PC-9 (cell line): Measurements from ENCODE around the gene DSCAM. TPM values are rescaled to one million over a fixed set of nuclear protein-coding genes. Genes with fewer than 3 reads are reported as not detected.

Experiments used
- BruUV-seq: library from RNA; stranded (reverse); fragments of 400-500 nt; replicated peaks from 2 replicates; lab custom pipeline; 2021; lab: Mats Ljungman, UMichigan
- CTCF ChIA-PET: fragments of 300-600 bp; sonication (Branson Sonifier 250); formaldehyde crosslinking; loops from one replicate; lab custom pipeline; 2022; ENCODE audit warnings: antibody characterized with exemption; lab: Charles Lee
- POLR2A ChIA-PET: fragments of 300-600 bp; sonication (Branson Sonifier 250); formaldehyde crosslinking; loops from one replicate; lab custom pipeline; 2022; ENCODE audit warnings: antibody characterized with exemption; ENCODE audit not compliant: unreplicated experiment; lab: Charles Lee
- DNase-seq, 2 experiments: peaks; one replicate each; pipeline versions ENCODE4 v3.0.0 to v3.0.0-alpha.2; 2015 to 2022; ENCODE audit warnings: mixed read lengths in 1 of 2
- H2AFZ ChIP-seq: fragments of 200-600 bp; sonication (generic); 2 replicates; pipeline ENCODE4 v1.8.1; 2017; ENCODE audit warnings: antibody characterized with exemption
- H3F3A ChIP-seq: fragments of 200-600 bp; sonication (generic); 2 replicates; pipeline ENCODE4 v1.8.1; 2017; ENCODE audit warnings: antibody characterized with exemption, mild to moderate bottlenecking, low read depth; ENCODE audit not compliant: insufficient read depth
- H3K27ac ChIP-seq: fragments of 200-600 bp; sonication (generic); 2 replicates; pipeline ENCODE4 v1.6.1; 2016; ENCODE audit warnings: mixed run types
- H3K27me3 ChIP-seq: fragments of 200-600 bp; sonication (generic); 2 replicates; pipeline ENCODE4 v1.6.1; 2016; ENCODE audit warnings: low read depth, mixed run types; ENCODE audit not compliant: insufficient read depth
- H3K36me3 ChIP-seq: fragments of 200-600 bp; sonication (generic); 2 replicates; pipeline ENCODE4 v1.6.1; 2016; ENCODE audit warnings: low read depth, mixed run types
- H3K4me1 ChIP-seq: fragments of 200-600 bp; sonication (generic); replicated peaks from 2 replicates; pipeline ENCODE4 v1.6.1; 2016; ENCODE audit warnings: mixed run types; ENCODE audit not compliant: insufficient read depth
- H3K4me2 ChIP-seq: fragments of 200-600 bp; sonication (generic); 2 replicates; pipeline ENCODE4 v1.6.1; 2017; ENCODE audit warnings: mixed run types
- H3K4me3 ChIP-seq: fragments of 200-600 bp; sonication (generic); 2 replicates; pipeline ENCODE4 v1.6.1; 2016; ENCODE audit warnings: mixed run types
- H3K79me2 ChIP-seq: fragments of 200-600 bp; sonication (generic); 2 replicates; pipeline ENCODE4 v1.6.1; 2017; ENCODE audit warnings: low read depth, mixed run types
- H3K9me2 ChIP-seq: fragments of 200-600 bp; sonication (generic); 2 replicates; pipeline ENCODE4 v1.8.1; 2017; ENCODE audit warnings: mild to moderate bottlenecking; ENCODE audit not compliant: insufficient read depth
- H3K9me3 ChIP-seq: fragments of 200-600 bp; sonication (generic); 2 replicates; pipeline ENCODE4 v1.8.1; 2016; ENCODE audit warnings: low read depth; ENCODE audit not compliant: insufficient read depth
- H4K20me1 ChIP-seq: fragments of 200-600 bp; sonication (generic); 2 replicates; pipeline ENCODE4 v1.8.1; 2017; ENCODE audit not compliant: insufficient read depth
- CTCF ChIP-seq: fragments of 200-600 bp; sonication (generic); conservative IDR thresholded peaks from 2 replicates; pipeline ENCODE4 v1.6.1; 2017; ENCODE audit warnings: mixed run types, antibody characterized with exemption, mild to moderate bottlenecking, moderate library complexity
- EZH2 ChIP-seq: fragments of 200-600 bp; sonication (generic); IDR thresholded peaks from 2 replicates; pipeline ENCODE4 v1.8.0; 2017; ENCODE audit warnings: antibody characterized with exemption, low read depth
- intact Hi-C: fragments of 100-400 bp; cut with micrococcal nuclease; formaldehyde crosslinking; loops from one replicate; pipeline ENCODE4 v1.10.0; 2022; ENCODE audit not compliant: unreplicated experiment
- total RNA-seq: library from RNA; stranded (reverse); gene quantifications from 2 replicates; pipeline ENCODE4 v1.2.3, GENCODE V29; 2021

DSCAM gene
- total RNA-seq, 1 experiment from 2014 or later = not detected

- intact Hi-C loops = no loop called here
- BruUV-seq = no TSS peak
- Histone ChIP-seq H3K4me3 (no peak overlapping the region), H3K9me3 (no peaks in the 10 kb centered on the region), H3K79me2 (no peaks in the 10 kb centered on the region), H2AFZ (no peak overlapping the region), H3K9me2 (no peaks in the 10 kb centered on the region), H3K27ac (no peak overlapping the region), H3F3A (no peaks in the 10 kb centered on the region), H3K27me3 (no peaks in the 10 kb centered on the region), H3K4me1 (no peaks in the 10 kb centered on the region), H3K4me2 (no peak overlapping the region), H4K20me1 (no peaks in the 10 kb centered on the region), H3K36me3 (no peaks in the 10 kb centered on the region)
- DNase-seq = no peak
- POLR2A ChIA-PET = no interaction called here
- TF ChIP-seq CTCF (no peak), EZH2 (no peak)
- CTCF ChIA-PET = no interaction called here
Observed at GRCh38 chr21:40603774-40604173, 243.2 kb downstream of the DSCAM start.

GRCh38 chr21:40602080-40602479, 244.9 kb downstream of the DSCAM start:
- no peak overlapping the region for H3K4me2 ChIP-seq
- BruUV-seq = no TSS peak
- H3K79me2 ChIP-seq = no peaks in the 10 kb centered on the region
- no peaks in the 10 kb centered on the region for H3F3A ChIP-seq
- H3K36me3 ChIP-seq = no peaks in the 10 kb centered on the region
- ChIA-PET CTCF (no interaction called here), POLR2A (no interaction called here)
- H3K9me2 ChIP-seq = no peaks in the 10 kb centered on the region
- no peaks in the 10 kb centered on the region for H3K9me3 ChIP-seq
- H3K27me3 ChIP-seq = peaks cover 4% of the 10 kb centered on the region; the same call in 1 of the 2 replicates
- H4K20me1 ChIP-seq = no peaks in the 10 kb centered on the region
- no peak for DNase-seq
- TF ChIP-seq EZH2 (no peak), CTCF (no peak)
- no peak overlapping the region for H3K4me3 ChIP-seq
- no peak overlapping the region for H3K27ac ChIP-seq
- H3K4me1 ChIP-seq = no peaks in the 10 kb centered on the region
- intact Hi-C loops = no loop called here
- no peak overlapping the region for H2AFZ ChIP-seq

- DNase-seq = no peak
- no peak for TF ChIP-seq EZH2
- no peak for TF ChIP-seq CTCF
- BruUV-seq = no TSS peak
Observed at GRCh38 chr21:40595806-40596205, 251.2 kb downstream of the DSCAM start.

More at GRCh38 chr21:40595806-40596205, 251.2 kb downstream of the DSCAM start:
- Histone ChIP-seq H3K27ac (no peak overlapping the region), H3K36me3 (no peaks in the 10 kb centered on the region), H3K4me2 (no peak overlapping the region), H3K9me2 (no peaks in the 10 kb centered on the region), H3K9me3 (no peaks in the 10 kb centered on the region), H4K20me1 (no peaks in the 10 kb centered on the region), H3K27me3 (peaks cover 4% of the 10 kb centered on the region; the same call in 1 of the 2 replicates), H3K4me1 (no peaks in the 10 kb centered on the region), H3F3A (no peaks in the 10 kb centered on the region), H3K79me2 (no peaks in the 10 kb centered on the region), H3K4me3 (no peak overlapping the region), H2AFZ (no peak overlapping the region)
- intact Hi-C loops = no loop called here
- POLR2A ChIA-PET = no interaction called here
- CTCF ChIA-PET = no interaction called here
